Lung (tissue), 12 donors: ENCODE measurements around the gene ELAVL4. TPM values are rescaled to one million over a fixed set of nuclear protein-coding genes. Genes with fewer than 3 reads are reported as not detected.

ENCODE experiments used
- ATAC-seq: fragments of 200-7000 bp; cut with Tn5 transposase; one replicate; pipeline ENCODE4 v1.9.1; 2020; ENCODE audit warnings: moderate number of reproducible peaks; ENCODE audit not compliant: insufficient read depth, low FRiP score
- DNase-seq, 3 donors: peaks; one replicate each; pipeline ENCODE4 v3.0.0-alpha.2; 2013 to 2017
- H3K27ac ChIP-seq, 2 donors: one replicate each; pipeline ENCODE4 v1.5.1; 2013; ENCODE audit warnings: mild to moderate bottlenecking in 2 of 2, moderate library complexity in 2 of 2, control low read depth in 1 of 2, inconsistent platforms in 1 of 2, low read depth in 1 of 2, low read length in 1 of 2
- H3K27me3 ChIP-seq, 3 donors: one replicate each; pipeline ENCODE4 v1.5.1; 2013; ENCODE audit warnings: low read length in 2 of 3; ENCODE audit not compliant: control insufficient read depth in 3 of 3, insufficient read depth in 3 of 3
- H3K36me3 ChIP-seq, 4 donors: one replicate each; pipeline ENCODE4 v1.5.1; 2013; ENCODE audit warnings: low read length in 4 of 4, mild to moderate bottlenecking in 1 of 4, moderate library complexity in 1 of 4; ENCODE audit not compliant: control insufficient read depth in 4 of 4, insufficient read depth in 4 of 4
- H3K4me1 ChIP-seq, 5 donors: one replicate each; pipeline ENCODE4 v1.5.1; 2013; ENCODE audit warnings: low read length in 5 of 5, mild to moderate bottlenecking in 2 of 5, moderate library complexity in 1 of 5; ENCODE audit not compliant: control insufficient read depth in 5 of 5, insufficient read depth in 5 of 5
- H3K4me3 ChIP-seq: one replicate; pipeline ENCODE4 v1.5.1; 2013; ENCODE audit warnings: mild to moderate bottlenecking, control low read depth, moderate library complexity
- H3K9ac ChIP-seq, 2 donors: one replicate each; pipeline ENCODE4 v1.5.1; 2013; ENCODE audit warnings: low read length in 2 of 2, control low read depth in 1 of 2; ENCODE audit not compliant: insufficient read depth in 1 of 2
- H3K9me3 ChIP-seq, 4 donors: one replicate each; pipeline ENCODE4 v1.5.1; 2013; ENCODE audit warnings: low read length in 3 of 4, mild to moderate bottlenecking in 1 of 4, moderate library complexity in 1 of 4; ENCODE audit not compliant: control insufficient read depth in 4 of 4, insufficient read depth in 3 of 4
- WGBS, 2 donors: extraction: QIAGEN DNeasy Blood & Tissue Kit; methylation state at CpG; one replicate each; pipeline ENCODE4 v1.1.7; 2013; 5-methylcytosine and 5-hydroxymethylcytosine counted together
- polyA plus RNA-seq, 2 donors: library from polyadenylated mRNA; stranded (reverse); fragments of 200-250 nt; gene quantifications; one replicate each; pipeline ENCODE4 v1.2.1, GENCODE V29; 2013
- total RNA-seq, 2 donors: library from RNA; depleted of rRNA in 1 of 2; stranded (reverse); fragments of >200 nt in 1 of 2; gene quantifications; one replicate each; pipeline ENCODE4 v1.2.1, GENCODE V29; 2014 to 2021
- TF ChIP-seq, protein P1 (sequence below): IDR thresholded peaks from 2 replicates; pipeline ENCODE4 v1.5.1; 2012; ENCODE audit warnings: mild to moderate bottlenecking; ENCODE audit errors: control extremely low read depth, extremely low read depth
- donor health status: control.
- donor health status: control.
- donor health status: Bipolar disorder and iron deficiency.
- donor health status: healthy.
- donor health status: DM: yes; HTN: yes; CAD: no.

Gene ELAVL4
- total and polyA plus RNA-seq, 4 donors, result 0.03 to 0.74 (median 0.30) TPM

DNA sequence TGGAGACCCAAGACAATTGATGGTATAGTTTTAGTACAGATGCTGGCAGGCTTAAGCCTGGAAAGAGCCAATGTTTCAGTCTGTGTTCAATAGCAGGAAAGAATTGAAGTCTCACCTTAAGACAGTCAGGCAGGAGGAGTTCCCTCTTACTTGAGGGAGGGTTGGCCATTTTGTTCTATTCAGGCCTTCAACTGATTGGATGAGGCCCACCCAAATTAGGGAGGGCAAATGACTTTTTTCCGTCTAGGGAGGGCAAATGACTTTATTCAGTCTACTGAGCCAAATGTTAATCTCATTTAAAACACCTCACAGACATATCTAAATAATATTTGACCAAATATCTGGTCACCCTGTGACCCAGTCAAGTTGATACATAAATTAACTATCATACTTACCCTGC lies 31.4 kb upstream of the ELAVL4 start:
- ATAC-seq, result no peak
- H3K27ac ChIP-seq, result no peak overlapping the region
- no peak for DNase-seq
- H3K27me3 ChIP-seq, result no peaks in the 10 kb centered on the region
- H3K9ac ChIP-seq, result no peak overlapping the region
- H3K9me3 ChIP-seq, result no peaks in the 10 kb centered on the region
- no peaks in the 10 kb centered on the region for H3K4me1 ChIP-seq
- H3K4me3 ChIP-seq, result no peak overlapping the region
- TF ChIP-seq, protein P1, sequence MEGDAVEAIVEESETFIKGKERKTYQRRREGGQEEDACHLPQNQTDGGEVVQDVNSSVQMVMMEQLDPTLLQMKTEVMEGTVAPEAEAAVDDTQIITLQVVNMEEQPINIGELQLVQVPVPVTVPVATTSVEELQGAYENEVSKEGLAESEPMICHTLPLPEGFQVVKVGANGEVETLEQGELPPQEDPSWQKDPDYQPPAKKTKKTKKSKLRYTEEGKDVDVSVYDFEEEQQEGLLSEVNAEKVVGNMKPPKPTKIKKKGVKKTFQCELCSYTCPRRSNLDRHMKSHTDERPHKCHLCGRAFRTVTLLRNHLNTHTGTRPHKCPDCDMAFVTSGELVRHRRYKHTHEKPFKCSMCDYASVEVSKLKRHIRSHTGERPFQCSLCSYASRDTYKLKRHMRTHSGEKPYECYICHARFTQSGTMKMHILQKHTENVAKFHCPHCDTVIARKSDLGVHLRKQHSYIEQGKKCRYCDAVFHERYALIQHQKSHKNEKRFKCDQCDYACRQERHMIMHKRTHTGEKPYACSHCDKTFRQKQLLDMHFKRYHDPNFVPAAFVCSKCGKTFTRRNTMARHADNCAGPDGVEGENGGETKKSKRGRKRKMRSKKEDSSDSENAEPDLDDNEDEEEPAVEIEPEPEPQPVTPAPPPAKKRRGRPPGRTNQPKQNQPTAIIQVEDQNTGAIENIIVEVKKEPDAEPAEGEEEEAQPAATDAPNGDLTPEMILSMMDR, result no peak
- WGBS, 2 donors, result 74 to 85% methylated on average over 1 of the region's 1 CpG
- H3K36me3 ChIP-seq, result no peaks in the 10 kb centered on the region

DNA sequence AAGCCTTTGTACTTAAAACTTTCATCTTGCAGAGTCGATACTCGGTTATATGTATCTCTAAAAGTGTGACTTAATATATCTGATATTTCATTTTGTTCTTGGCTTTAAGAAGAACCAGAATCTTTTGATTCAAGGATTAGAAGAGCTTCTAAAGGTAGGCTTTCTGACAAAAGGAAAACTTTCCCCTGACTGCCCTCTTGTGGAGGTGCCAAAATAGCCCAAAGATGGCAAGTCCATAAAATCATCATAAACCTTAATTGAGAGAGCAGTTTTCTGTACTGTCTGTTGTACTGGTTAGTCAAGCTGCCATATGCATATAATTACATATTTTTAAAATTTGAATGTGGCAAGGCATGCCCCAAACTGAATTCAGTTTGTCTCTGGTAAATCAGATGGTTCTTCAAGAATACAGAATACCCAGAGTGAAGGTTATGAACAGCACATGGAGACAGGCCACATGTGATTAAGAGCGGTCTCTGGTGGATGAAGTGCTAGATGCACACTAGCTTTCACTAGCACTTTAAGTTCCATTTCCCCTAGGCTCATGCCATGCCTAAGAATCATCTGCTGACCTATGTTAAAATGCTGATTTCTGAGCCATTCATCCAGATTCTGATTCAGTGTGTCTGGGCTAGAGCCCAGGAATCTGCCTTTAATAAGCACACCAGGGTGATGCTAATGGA lies 27.7 kb upstream of the ELAVL4 start:
- H3K27ac ChIP-seq, result no peak overlapping the region
- H3K4me3 ChIP-seq, result no peak overlapping the region
- ATAC-seq, result no peak
- H3K27me3 ChIP-seq, result no peaks in the 10 kb centered on the region
- H3K4me1 ChIP-seq, result no peaks in the 10 kb centered on the region
- H3K36me3 ChIP-seq, result no peaks in the 10 kb centered on the region
- TF ChIP-seq, protein P1, result no peak
- DNase-seq, result peak; percentile 13 to 29 (median 22)
- no peaks in the 10 kb centered on the region for H3K9me3 ChIP-seq
- no peak overlapping the region for H3K9ac ChIP-seq
- WGBS, 2 donors, result 77% methylated on average over 3 of the region's 3 CpGs

DNA sequence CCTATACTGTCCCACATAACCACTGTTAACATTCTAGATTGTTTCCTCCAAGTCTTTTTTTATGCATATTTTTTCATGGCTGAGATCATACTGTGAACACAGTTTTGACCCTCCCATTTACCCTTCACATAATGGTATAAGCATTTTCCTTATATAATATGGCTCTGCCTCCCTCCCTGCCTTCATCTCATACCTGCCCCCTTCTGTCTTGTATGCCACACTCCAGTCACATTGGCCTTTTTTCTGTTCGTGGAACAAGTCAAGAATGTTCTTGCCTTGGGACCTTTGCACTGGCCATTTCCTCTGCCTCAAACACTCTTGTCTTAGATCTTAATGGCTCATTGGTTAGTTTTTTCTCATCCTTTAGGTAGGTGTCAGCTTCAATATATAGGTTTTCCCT lies 24.3 kb upstream of the ELAVL4 start:
- 56 to 75% methylated on average over 1 of the region's 1 CpG for WGBS, 2 donors
- ATAC-seq, result no peak

More for the DNA sequence above, 24.3 kb upstream of the ELAVL4 start:
- no peak for DNase-seq
- TF ChIP-seq, protein P1, result no peak
- H3K4me3 ChIP-seq, result no peak overlapping the region
- H3K9me3 ChIP-seq, result no peaks in the 10 kb centered on the region
- no peaks in the 10 kb centered on the region for H3K4me1 ChIP-seq
- H3K27ac ChIP-seq, result no peak overlapping the region
- H3K36me3 ChIP-seq, result no peaks in the 10 kb centered on the region
- no peaks in the 10 kb centered on the region for H3K27me3 ChIP-seq
- no peak overlapping the region for H3K9ac ChIP-seq
